Endometrium (tissue), 2 donors: Measurements from ENCODE around the gene ASB14.

Source experiments
- FAIRE-seq: peaks from 2 replicates; lab custom pipeline; 2012; peaks lifted over from hg19 to GRCh38; lab: Jason Lieb, UNC
- donor health status: control.
- donor health status: control.

Gene ASB14

GRCh38 chr3:57257678-57258077 lies 34.8 kb downstream of the ASB14 start:
- no peak for FAIRE-seq

- FAIRE-seq: no peak
Measured at GRCh38 chr3:57256844-57257243, 35.6 kb downstream of the ASB14 start.

- no peak for FAIRE-seq
Measured at GRCh38 chr3:57252404-57252803, 40.1 kb downstream of the ASB14 start.

GRCh38 chr3:57244946-57245345 lies 47.5 kb downstream of the ASB14 start:
- FAIRE-seq: no peak

GRCh38 chr3:57234613-57235575 lies 57.6 kb downstream of the ASB14 start:
- peak; percentile 4 for FAIRE-seq

- FAIRE-seq: no peak
Measured at GRCh38 chr3:57233799-57234198, 58.7 kb downstream of the ASB14 start.

- FAIRE-seq: no peak
Measured at GRCh38 chr3:57230006-57230405, 62.5 kb downstream of the ASB14 start.

- no peak for FAIRE-seq
Measured at GRCh38 chr3:57227930-57228751, 64.3 kb downstream of the ASB14 start.

GRCh38 chr3:57227204-57227929 lies 65.1 kb downstream of the ASB14 start, which contains the start of gene APPL1:
APPL1 (plus strand) TSS chr3:57227729; CDS start chr3:57227884, 155 bp downstream.
- FAIRE-seq: no peak

GRCh38 chr3:57226176-57226575 lies 66.3 kb downstream of the ASB14 start:
- FAIRE-seq: no peak

GRCh38 chr3:57224856-57225255 lies 67.6 kb downstream of the ASB14 start:
- no peak for FAIRE-seq

- FAIRE-seq: peak; percentile 61
Measured at GRCh38 chr3:57221883-57222282, 70.6 kb downstream of the ASB14 start.
